Raji (cell line): ENCODE measurements around the gene FADS2.

Source experiments
- POLR2A ChIP-seq: IDR thresholded peaks from 2 replicates; pipeline ENCODE4 v1.6.1; 2011; ENCODE audit warnings: low read depth, low read length, control low read depth; ENCODE audit not compliant: insufficient read depth

Gene FADS2

DNA sequence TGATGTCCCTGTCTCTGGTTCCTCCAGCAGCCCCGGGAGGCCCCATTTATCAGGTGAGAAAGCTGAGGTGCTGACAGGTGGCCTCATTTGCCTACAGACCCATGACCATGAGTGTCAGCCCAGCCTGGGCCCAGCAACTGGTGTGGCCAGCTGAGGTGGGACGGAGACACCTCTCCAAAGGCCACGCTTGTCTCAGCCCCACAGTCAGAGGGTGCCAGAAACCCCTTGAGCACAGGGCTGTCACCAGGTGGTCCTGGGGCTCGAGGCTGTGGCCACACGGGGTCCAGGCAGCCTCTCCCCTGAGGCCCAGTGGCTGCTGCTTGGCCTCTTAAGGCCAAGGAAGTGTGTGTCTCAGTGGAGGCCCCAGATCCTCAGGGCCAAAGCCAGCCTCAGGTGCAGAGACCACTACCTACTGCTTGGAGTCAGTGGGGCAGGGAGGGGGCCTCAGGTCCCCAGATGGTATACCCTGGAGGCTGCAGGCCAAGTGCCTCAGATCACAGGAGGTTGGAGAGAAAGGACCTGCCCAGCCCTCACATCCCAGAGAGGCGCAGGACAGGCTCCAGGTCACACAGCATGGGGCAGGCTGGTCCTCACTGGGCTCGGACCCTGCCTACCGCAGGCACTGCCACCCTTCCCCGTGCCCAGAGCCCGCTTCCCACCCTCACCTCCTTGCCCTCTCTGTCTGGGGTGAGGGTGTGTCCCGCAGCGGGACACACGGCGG lies 77.9 kb downstream of the FADS2 start:
- no peak for TF ChIP-seq POLR2A

DNA sequence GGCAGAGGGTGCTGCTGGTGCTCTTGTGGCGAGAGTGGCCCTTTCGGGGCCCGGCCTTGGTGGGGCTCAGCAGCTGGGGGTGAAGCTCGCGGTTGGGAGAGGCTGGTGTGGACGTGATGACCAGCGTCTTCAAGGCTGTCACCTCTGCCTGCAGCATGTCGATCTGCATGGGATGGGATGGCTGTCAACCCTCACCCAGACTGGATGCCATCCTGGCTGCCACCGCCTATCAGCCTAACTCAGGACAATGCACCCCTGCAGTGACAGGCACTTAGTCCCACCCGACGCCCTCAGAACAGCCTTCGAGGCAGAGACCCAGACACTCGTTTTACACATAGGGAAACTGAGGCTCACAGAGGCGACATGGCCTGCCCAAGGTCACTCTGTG lies 78.4 kb downstream of the FADS2 start:
- TF ChIP-seq POLR2A, result no peak

DNA sequence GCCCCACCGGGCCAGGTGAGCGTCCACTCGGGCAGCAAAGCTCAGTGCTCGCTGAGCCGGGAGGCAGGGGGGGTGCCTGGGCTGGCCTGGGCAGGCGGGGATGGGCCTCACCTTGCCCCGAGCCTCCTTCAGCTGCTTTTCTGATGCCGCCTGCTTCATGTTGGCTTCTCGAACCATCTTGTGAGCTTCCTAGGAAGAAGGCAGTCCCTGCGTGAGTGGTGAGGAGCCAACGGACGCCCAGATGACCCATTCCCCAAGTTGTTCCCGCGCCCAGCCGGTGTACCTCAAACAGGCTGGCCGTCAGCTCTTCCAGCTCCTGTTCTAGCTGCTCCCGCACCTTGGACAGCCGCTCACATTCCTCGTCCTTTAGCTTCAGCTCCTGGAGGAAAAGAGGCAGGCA lies 79.2 kb downstream of the FADS2 start:
- TF ChIP-seq POLR2A, result no peak

DNA sequence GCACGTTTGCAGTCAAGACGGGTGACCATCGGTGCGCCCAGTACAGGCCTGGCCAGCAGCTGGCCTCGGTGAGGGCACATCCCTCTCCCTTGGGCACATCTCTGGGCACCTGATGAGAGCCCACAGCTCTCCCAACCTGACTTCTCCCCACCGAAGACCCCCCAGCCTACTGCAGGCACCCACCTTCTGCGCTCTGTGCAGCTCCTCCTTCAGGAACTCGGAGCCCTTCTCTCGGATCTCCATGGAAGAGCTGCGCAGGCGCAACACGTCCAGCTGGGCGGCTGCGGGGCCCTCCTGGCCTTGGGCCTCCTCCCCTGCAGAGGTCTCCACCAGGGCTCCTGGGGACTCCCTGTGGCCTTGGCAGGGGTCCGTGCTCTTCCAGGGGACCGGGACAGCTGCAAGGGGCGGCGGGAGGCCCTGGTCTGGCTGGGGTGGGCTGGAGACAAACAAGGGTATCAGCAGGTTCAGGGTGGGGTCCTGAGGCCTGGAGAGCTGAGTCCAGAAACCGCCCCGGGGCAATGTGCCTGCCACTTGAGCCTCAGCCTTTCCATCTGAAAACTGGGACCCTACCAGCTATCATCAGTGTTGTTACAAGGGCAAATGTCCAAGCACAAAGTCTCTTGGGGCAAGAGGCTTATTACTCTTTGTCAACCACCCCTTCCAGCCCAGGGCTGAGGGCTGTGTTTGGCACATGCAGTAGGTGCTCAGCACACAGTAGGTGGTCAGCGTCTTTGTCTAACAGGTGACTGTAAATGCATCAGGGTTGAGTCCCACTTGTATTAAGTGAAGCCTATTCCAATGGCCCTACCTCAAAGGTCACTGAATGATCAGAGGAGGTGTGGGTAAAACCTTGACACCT lies 80.0 kb downstream of the FADS2 start:
- no peak for TF ChIP-seq POLR2A

DNA sequence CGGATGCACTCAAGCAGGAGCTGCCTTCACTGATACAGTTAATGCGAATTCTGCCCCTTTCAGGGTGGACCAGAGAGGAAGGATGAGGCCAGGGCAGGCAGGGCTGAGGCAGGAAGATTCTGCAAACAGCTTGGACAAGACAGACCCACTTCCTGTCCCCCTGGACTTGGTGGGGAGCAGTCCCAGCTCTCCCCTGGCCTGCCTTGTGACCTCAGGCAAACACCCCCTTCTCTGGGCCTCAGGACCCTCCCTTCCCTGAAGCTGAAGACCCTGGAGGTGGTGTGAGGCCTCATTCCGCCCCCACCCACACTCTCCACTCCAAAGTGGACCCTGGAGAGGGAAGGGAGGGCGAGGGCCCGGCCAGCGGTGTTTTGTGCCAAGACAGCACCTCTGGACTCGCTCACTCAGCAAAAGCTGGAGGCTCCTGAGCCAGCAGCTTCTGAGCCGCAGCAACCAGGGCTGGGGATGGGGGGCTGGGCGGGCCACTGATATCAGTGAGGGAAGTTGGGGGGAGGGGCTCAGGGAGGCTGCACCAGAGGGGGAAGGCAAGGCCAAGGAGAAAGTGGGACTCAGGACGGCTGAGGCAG lies 80.7 kb downstream of the FADS2 start:
- no peak for TF ChIP-seq POLR2A

DNA sequence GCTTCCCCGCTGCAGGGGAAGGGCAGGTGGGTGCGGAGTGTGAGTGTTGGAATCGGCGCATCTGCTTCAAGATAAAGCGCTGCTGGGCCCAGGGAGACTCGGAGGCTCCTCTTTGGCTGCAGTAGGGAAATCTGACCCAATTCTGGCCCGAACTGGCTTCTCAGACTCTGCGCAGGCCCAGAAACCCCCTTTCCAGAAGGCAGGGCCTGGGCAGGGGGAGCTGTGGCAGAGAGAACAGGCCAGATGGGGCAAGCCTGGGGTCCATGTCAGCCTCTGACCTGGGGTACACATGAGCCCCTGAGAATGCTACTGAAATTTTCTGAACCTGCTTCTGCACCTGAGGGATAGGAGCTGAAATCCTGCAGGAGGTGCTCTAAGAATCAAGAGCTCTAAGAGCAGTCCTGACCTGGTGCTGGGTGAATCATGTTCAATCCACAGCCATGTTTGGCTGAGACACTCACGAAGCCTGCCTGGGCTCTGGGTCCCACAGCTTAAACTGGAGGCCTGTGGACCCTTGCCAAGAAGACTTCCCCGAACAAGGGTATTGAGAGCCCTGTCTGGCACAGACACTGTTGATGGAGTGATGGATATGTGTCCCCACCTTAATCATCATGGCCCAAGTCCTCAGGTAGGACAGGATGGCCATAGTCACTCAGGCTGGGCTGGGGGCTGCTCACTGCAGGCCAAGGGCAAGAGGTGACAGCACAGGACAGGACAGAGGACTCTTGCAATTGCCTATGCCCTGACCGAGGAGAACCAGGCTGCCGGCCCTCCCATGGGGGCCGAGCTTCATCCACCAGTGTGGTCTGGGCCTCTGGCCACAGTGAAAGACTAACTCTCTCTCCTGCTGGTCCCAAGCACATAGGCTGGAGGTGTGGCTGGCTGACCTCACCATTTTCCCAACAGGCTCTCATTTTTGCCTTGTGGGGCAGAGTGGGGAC lies 82.4 kb downstream of the FADS2 start:
- no peak for TF ChIP-seq POLR2A

DNA sequence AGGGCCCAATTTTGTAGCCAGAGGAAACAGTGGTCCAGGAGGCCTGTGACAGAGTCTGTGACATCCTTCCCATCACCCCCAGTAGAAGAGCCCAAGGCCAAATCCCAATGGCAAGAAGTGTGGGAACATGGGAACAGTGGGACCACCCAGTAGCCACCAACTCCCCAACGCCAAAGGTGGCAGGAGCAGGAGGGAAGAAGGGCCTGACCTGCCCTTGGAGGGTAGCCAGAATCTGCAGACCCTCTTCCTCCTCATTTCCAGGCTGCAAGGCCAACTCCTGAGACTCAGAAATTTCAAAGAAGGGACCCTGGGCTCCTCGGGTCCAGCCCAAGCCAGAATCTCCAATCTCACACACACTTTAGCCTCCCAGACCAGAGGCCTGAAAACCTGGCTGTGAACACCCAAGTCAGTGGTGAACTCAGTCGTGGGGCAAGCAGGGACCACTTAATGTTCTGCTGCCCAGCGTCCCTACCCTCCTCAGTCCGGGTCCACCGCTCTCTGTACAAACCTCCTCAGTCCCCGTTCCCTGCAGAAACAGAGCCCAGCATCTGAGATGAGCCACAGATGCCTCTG lies 83.1 kb downstream of the FADS2 start:
- TF ChIP-seq POLR2A, result no peak

DNA sequence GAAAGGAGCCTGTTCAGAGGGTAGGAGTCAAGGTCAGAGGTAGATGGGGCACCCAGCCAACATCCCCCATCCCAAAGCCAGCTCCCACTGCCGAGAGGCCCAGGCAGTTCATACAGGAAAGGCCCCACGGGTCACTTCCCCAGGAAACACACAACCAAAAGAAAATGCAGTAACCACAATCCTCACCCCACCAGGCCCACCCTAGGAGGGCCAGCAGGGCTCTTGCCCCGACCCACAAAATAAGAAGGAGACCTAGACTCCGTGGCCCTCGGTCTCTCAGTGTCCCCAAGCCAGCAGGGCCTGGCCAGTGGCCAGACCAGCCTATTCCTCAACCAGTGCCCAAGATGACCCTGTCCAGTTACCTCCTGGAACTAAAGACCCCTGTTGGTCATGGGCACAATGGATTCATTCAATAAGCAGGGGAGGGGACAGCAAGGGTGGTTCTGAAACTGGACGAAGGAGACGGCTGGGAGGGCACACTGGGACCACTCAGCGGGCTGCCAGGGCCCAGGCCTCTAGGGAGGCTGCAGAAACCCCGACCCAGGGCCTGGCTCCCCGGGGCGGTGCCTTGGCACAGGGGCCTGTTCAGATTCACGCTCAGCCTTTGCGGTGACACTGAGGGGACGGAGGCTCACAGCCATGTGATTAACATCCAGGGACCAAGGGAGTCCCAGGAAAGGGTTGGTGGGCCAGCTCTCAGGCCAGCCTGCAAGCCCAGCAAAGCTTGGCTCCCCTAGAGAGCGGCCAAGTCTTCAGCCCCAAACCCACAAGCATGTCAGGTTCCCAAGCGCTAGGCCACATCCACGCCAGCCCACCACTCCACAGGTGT lies 83.8 kb downstream of the FADS2 start:
- no peak for TF ChIP-seq POLR2A

DNA sequence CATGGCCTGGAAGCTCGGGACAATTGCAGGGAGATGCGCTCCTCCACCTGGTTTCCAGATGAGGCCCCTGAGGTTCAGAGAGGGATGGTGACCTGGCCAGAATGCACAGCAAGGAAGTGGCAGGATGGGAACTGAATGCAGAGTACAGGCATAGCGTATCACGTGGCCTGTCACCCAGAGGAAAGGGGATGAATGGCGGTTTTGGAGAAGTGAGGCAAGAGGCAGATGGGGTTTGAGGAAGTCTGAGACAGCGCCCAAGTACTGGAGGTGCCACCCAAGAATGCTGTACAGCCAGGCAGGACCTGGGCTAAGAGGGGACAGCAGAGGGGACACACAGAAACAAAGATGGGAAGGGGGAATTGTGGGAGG lies 84.4 kb downstream of the FADS2 start:
- TF ChIP-seq POLR2A, result no peak

DNA sequence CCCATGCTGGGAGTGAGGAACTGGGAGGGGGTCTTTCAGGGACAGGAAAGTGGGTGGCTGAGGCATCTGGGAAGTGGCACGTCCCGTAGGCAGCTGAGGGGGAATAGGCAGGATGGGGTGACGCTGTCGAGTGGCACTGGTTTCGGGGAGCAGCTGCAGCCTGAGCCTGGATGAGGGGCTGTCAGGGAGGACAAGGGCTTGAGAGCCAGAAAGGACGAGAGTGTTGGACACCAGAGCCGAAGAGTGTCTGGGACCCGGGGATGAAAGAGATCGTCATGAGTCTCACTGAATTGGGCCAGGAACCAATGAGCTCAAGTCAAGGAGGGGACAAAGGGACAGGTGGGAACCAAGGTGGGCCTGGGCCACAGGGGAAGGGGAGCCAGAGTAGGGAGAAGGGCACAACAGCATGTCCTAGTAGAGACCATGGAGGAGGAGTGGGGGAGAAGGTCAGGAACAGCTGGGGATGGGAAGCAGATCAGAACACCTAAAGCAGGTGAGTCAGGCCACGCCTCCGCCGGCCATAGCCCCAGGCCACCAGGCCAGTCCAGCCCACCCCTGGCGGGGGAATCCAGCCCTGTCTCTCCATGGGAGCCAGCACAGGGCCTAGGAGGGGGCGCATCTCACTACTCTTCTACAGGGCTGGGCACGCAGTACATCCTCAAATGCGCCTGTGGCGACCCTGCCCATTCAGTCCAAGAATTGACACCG lies 85.0 kb downstream of the FADS2 start:
- TF ChIP-seq POLR2A, result no peak

DNA sequence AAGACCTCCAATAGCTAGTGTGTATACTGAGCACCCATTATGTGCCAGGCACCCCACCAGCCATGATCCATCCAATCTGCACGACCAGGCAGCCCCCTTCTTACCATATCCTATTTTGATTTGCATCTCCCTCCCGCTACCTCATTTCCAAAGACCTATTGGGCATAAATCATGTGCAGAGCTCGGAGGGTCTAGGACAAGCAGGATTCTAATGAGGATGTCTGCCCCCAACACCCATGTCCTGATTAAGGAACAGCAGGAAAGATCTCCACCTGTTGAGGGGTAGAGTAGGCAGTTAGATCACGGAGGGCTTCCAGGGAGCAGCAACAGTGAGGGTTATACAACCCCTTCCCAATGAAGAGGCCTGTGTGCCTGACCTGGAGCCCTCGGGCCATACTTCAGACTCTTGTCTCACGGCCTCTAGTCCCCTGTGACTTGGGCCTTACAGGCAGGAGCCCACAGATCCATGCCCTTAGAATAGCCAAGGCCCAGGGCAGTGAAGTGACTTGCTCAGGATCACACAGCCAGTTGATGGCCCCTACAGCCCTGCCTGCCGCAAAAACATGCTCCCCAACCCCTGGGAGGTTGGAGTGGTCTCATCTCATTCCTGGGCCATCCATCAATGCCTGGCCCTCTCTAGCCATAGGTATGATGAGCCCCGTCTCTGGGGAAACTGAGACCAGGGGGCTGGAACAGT lies 85.7 kb downstream of the FADS2 start:
- no peak for TF ChIP-seq POLR2A

DNA sequence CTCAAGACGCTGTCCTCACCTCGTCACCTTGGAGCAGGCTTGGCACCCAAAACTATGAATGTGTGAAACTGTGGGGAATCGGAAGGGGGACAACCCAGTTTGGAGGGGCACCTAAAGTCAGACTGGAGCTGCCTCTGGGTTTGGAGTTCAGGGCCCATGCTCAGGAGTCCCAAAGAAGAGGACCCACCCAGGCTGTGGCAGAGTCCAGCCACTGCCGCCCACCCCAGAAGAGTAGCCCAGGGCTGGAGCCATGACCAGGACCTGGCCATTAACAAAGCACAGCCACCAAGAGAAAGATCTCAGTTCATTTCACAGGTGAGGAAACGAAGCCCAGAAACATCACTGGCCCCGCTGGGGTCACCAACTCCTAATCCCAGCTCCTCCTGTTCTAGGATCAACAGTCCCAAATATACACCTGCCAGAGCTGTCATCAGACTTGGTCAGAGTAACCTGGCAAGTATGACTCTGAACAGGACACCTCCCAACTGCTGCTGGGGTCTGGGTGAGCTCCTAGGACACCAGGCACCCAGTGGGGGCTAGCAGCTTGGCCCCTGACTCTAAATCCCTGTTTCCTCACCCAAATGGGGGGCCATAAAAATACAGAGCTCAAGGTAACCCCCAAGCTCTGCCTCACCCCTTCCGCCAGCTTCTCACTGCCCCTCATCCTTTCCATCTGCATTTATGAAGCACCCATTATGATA lies 86.5 kb downstream of the FADS2 start:
- TF ChIP-seq POLR2A, result no peak
